HEK293 (cell line): ENCODE measurements around the gene GRK5.

Experiments used
- CTCF ChIA-PET: fragments of 350-600 bp; formaldehyde crosslinking; extraction: SDS; loops from one replicate; lab custom pipeline; 2021; ENCODE audit warnings: antibody characterized with exemption; lab: Yijun Ruan, JAX
- POLR2A ChIA-PET: fragments of 300-600 bp; formaldehyde crosslinking; extraction: SDS; loops from one replicate; lab custom pipeline; 2020; ENCODE audit warnings: antibody characterized with exemption, inconsistent platforms; lab: Yijun Ruan, JAX
- H3K27ac ChIP-seq: fragments of 200-500 bp; sonication (Bioruptor generic); 2 replicates; pipeline ENCODE4 v1.5.1; 2014; ENCODE audit warnings: low read depth, low read length, control low read depth, inconsistent platforms; ENCODE audit errors: extremely low read depth
- H3K36me3 ChIP-seq, 2 experiments: fragments of 200-500 bp in 1 of 2; sonication (Bioruptor generic) in 1 of 2; 1 replicate in 1 of 2; 2 replicates in 1 of 2; pipeline ENCODE4 v1.5.1; 2014 to 2017; ENCODE audit warnings: inconsistent platforms in 2 of 2, low read length in 2 of 2; ENCODE audit not compliant: control insufficient read depth in 2 of 2, insufficient read depth in 1 of 2
- H3K4me1 ChIP-seq: fragments of 200-500 bp; sonication (Bioruptor generic); 2 replicates; pipeline ENCODE4 v1.5.1; 2014; ENCODE audit warnings: mild to moderate bottlenecking, low read length, inconsistent platforms; ENCODE audit not compliant: control insufficient read depth, insufficient read depth
- H3K4me3 ChIP-seq: 2 replicates; pipeline ENCODE4 v1.5.1; 2011; ENCODE audit warnings: low read depth, mild to moderate bottlenecking, control low read depth, low read length, moderate library complexity
- H3K9me3 ChIP-seq: fragments of 200-500 bp; sonication (Bioruptor generic); 2 replicates; pipeline ENCODE4 v1.5.1; 2014; ENCODE audit warnings: low read depth, low read length, inconsistent platforms; ENCODE audit not compliant: control insufficient read depth, insufficient read depth
- GLI2 ChIP-seq: fragments of 450-650 bp; formaldehyde crosslinking; IDR thresholded peaks from 2 replicates; pipeline ENCODE4; 2017; ENCODE audit warnings: missing biosample characterization, missing genetic modification characterization, low read depth, borderline replicate concordance
- SCRT2 ChIP-seq: fragments of 450-650 bp; formaldehyde crosslinking; IDR thresholded peaks from 2 replicates; pipeline ENCODE4 v1.5.1; 2016; ENCODE audit warnings: missing biosample characterization, missing genetic modification characterization
- SP7 ChIP-seq: fragments of 450-650 bp; formaldehyde crosslinking; IDR thresholded peaks from 2 replicates; pipeline ENCODE4 v1.5.1; 2016; ENCODE audit warnings: missing biosample characterization, missing genetic modification characterization
- TCF7L2 ChIP-seq: IDR thresholded peaks from 2 replicates; pipeline ENCODE4 v1.6.1; 2011; ENCODE audit warnings: low read depth, mild to moderate bottlenecking, inconsistent platforms, low read length, moderate library complexity, borderline replicate concordance
- TRIM28 ChIP-seq: IDR thresholded peaks from 2 replicates; pipeline ENCODE4 v1.6.1; 2011; ENCODE audit warnings: low read length, control low read depth, borderline replicate concordance
- YY2 ChIP-seq: fragments of 450-650 bp; formaldehyde crosslinking; IDR thresholded peaks from 2 replicates; pipeline ENCODE4 v1.5.1; 2016; ENCODE audit warnings: missing biosample characterization, missing genetic modification characterization
- ZBTB48 ChIP-seq: fragments of 450-650 bp; formaldehyde crosslinking; IDR thresholded peaks from 2 replicates; pipeline ENCODE4 v1.5.1; 2016; ENCODE audit warnings: missing biosample characterization, missing genetic modification characterization
- ZIC2 ChIP-seq: fragments of 450-650 bp; formaldehyde crosslinking; IDR thresholded peaks from 2 replicates; pipeline ENCODE4 v1.5.1; 2016; ENCODE audit warnings: missing biosample characterization, missing genetic modification characterization
- ZNF138 ChIP-seq: fragments of 450-650 bp; formaldehyde crosslinking; IDR thresholded peaks from 2 replicates; pipeline ENCODE4 v1.5.1; 2016; ENCODE audit warnings: missing biosample characterization, missing genetic modification characterization, borderline replicate concordance
- ZNF140 ChIP-seq: fragments of 450-650 bp; formaldehyde crosslinking; IDR thresholded peaks from 2 replicates; pipeline ENCODE4 v1.5.1; 2016; ENCODE audit warnings: missing biosample characterization, missing genetic modification characterization
- ZNF146 ChIP-seq: fragments of 450-650 bp; formaldehyde crosslinking; IDR thresholded peaks from 2 replicates; pipeline ENCODE4 v1.5.1; 2016; ENCODE audit warnings: missing biosample characterization, missing genetic modification characterization
- ZNF211 ChIP-seq: fragments of 450-650 bp; formaldehyde crosslinking; IDR thresholded peaks from 2 replicates; pipeline ENCODE4 v1.5.1; 2016; ENCODE audit warnings: low read depth, missing biosample characterization, missing genetic modification characterization
- ZNF214 ChIP-seq: fragments of 450-650 bp; formaldehyde crosslinking; IDR thresholded peaks from 2 replicates; pipeline ENCODE4 v1.5.1; 2017; ENCODE audit warnings: missing biosample characterization, mild to moderate bottlenecking, missing genetic modification characterization, borderline replicate concordance
- ZNF510 ChIP-seq: fragments of 450-650 bp; formaldehyde crosslinking; IDR thresholded peaks from 2 replicates; pipeline ENCODE4 v1.5.1; 2018; ENCODE audit warnings: mild to moderate bottlenecking, missing genetic modification characterization, missing biosample characterization; ENCODE audit not compliant: insufficient replicate concordance
- ZNF670 ChIP-seq: fragments of 450-650 bp; formaldehyde crosslinking; IDR thresholded peaks from 2 replicates; pipeline ENCODE4 v1.5.1; 2016; ENCODE audit warnings: missing biosample characterization, missing genetic modification characterization, low read depth
- ZNF776 ChIP-seq: fragments of 450-650 bp; formaldehyde crosslinking; IDR thresholded peaks from 2 replicates; pipeline ENCODE4 v1.5.0; 2017; ENCODE audit warnings: missing biosample characterization, missing genetic modification characterization, borderline replicate concordance
- ZNF791 ChIP-seq: fragments of 450-650 bp; formaldehyde crosslinking; IDR thresholded peaks from 2 replicates; pipeline ENCODE4 v1.5.1; 2016; ENCODE audit warnings: missing biosample characterization, missing genetic modification characterization

GRK5 gene

GRCh38 chr10:119349937-119350501 lies 142.6 kb downstream of the GRK5 start:
- H3K9me3 ChIP-seq = no peaks in the 10 kb centered on the region
- no peak for TF ChIP-seq TCF7L2
- TF ChIP-seq, all 188 proteins: peak for 0
- Histone ChIP-seq H3K27ac (no peak overlapping the region), H3K4me1 (no peaks in the 10 kb centered on the region), H3K4me3 (no peak overlapping the region), H3K36me3 (no peaks in the 10 kb centered on the region)
- ChIA-PET POLR2A (no interaction called here), CTCF (no interaction called here)

DNA sequence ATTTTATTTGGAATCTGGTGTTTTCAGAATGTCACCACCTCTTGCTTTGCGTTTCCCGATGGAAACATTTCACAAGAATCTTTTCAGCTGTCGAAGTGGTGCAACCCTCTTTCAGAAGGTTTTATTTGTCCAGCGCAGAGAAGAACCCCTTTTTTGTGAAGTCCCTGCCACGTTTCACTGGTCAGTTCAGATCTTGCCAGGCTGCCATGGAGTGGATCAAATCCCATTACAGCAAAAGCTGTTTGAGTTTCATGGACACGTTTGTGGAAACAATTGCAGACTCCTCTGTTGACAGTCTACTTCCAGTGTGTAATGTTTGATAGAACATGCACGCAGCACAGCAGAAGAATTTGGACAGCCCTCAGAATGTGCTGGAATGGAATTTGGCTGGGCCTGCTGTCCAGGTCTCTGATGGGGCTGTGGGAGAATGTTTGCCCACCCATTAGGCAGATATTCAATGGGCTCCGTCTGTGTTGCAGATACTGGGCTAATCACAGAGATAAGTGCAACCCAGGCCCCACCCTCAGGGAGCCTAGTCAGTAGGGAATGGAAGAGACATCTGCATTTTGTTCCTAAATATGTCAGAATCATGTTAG lies 143.2 kb downstream of the GRK5 start:
- TF ChIP-seq ZNF140 (tag by site-specific recombination) (no peak), SP7 (tag by site-specific recombination) (no peak), ZNF670 (tag by site-specific recombination) (no peak), ZNF146 (tag by site-specific recombination) (no peak), ZBTB48 (no peak), SCRT2 (tag by site-specific recombination) (no peak), GLI2 (tag by site-specific recombination) (no peak), ZNF214 (tag by site-specific recombination) (no peak), ZNF211 (tag by site-specific recombination) (no peak), ZNF791 (tag by site-specific recombination) (no peak), ZNF510 (no peak), ZIC2 (tag by site-specific recombination) (no peak)
- POLR2A ChIA-PET = no interaction called here

GRCh38 chr10:119351189-119351588 lies 143.8 kb downstream of the GRK5 start:
- ChIA-PET POLR2A (no interaction called here), CTCF (no interaction called here)
- no peaks in the 10 kb centered on the region for H3K4me1 ChIP-seq
- H3K9me3 ChIP-seq = no peaks in the 10 kb centered on the region
- H3K4me3 ChIP-seq = no peak overlapping the region
- H3K27ac ChIP-seq = no peak overlapping the region
- no peaks in the 10 kb centered on the region for H3K36me3 ChIP-seq
- no peak for TF ChIP-seq ZNF776 (tag by site-specific recombination)
- 0 out of 2 replicates have a peak, but pooled peaks have one; percentile 13 for TF ChIP-seq ZNF140 (tag by site-specific recombination)

More for the DNA sequence above, 143.2 kb downstream of the GRK5 start:
- Histone ChIP-seq H3K36me3 (no peaks in the 10 kb centered on the region), H3K4me1 (no peaks in the 10 kb centered on the region), H3K4me3 (no peak overlapping the region), H3K9me3 (no peaks in the 10 kb centered on the region), H3K27ac (no peak overlapping the region)
- CTCF ChIA-PET = no interaction called here

- Histone ChIP-seq H3K4me1 (no peaks in the 10 kb centered on the region), H3K27ac (no peak overlapping the region), H3K4me3 (no peak overlapping the region), H3K36me3 (no peaks in the 10 kb centered on the region), H3K9me3 (no peaks in the 10 kb centered on the region)
- ChIA-PET POLR2A (no interaction called here), CTCF (interaction anchor here (0.9 kb wide), 2 partner anchors 19 to 200 kb away, joined by 4 to 5 read pairs; no protein-coding TSS in a partner anchor)
- TF ChIP-seq TRIM28 (no peak), YY2 (no peak), ZNF138 (tag by site-specific recombination) (no peak)
These were observed 144.7 kb downstream of the GRK5 start for GRCh38 chr10:119352042-119352441.
